Endothelial cell (in vitro differentiated cells): ENCODE results near the gene IMPDH1. TPM values are rescaled to one million over a fixed set of nuclear protein-coding genes. Genes with fewer than 3 reads are reported as not detected.

Experiments used
- DNase-seq: peaks from one replicate; pipeline ENCODE4 v3.0.0; 2021; ENCODE audit warnings: low spot score
- H3K27ac Mint-ChIP-seq: one replicate; pipeline ENCODE4 v1.8.0; 2021; ENCODE audit warnings: mixed read lengths, inconsistent platforms; ENCODE audit not compliant: unreplicated experiment
- H3K27me3 Mint-ChIP-seq: one replicate; pipeline ENCODE4 v1.8.0; 2021; ENCODE audit warnings: mild to moderate bottlenecking, moderate library complexity, mixed read lengths, inconsistent platforms; ENCODE audit not compliant: unreplicated experiment
- H3K36me3 Mint-ChIP-seq: one replicate; pipeline ENCODE4 v1.8.0; 2021; ENCODE audit warnings: mild to moderate bottlenecking, low read depth, mixed read lengths, inconsistent platforms; ENCODE audit not compliant: unreplicated experiment
- H3K4me1 Mint-ChIP-seq: one replicate; pipeline ENCODE4 v1.8.0; 2021; ENCODE audit warnings: mild to moderate bottlenecking, mixed read lengths, inconsistent platforms; ENCODE audit not compliant: unreplicated experiment
- H3K4me3 Mint-ChIP-seq: one replicate; pipeline ENCODE4 v1.8.0; 2021; ENCODE audit warnings: mild to moderate bottlenecking, mixed read lengths, inconsistent platforms; ENCODE audit not compliant: unreplicated experiment
- H3K9me3 Mint-ChIP-seq: one replicate; pipeline ENCODE4 v1.8.0; 2021; ENCODE audit warnings: mixed read lengths, inconsistent platforms; ENCODE audit not compliant: unreplicated experiment
- CTCF ChIP-seq: fragments of 200-600 bp; sonication (generic); IDR thresholded peaks from one replicate; pipeline ENCODE4 v1.5.0; 2021; ENCODE audit warnings: antibody characterized with exemption; ENCODE audit not compliant: unreplicated experiment
- total RNA-seq: library from RNA; stranded (reverse); fragmentation: NEBNext Ultra II Directional; extraction: Animal tissue kit (Norgen Biotek cat#: 25700); gene quantifications from one replicate; pipeline ENCODE4 v1.2.1, GENCODE V29; 2021; ENCODE audit not compliant: unreplicated experiment

Gene IMPDH1
- total RNA-seq, 1 donor from 2014 or later, result 7.5 TPM

- H3K27me3 Mint-ChIP-seq, result peaks cover 18% of the 10 kb centered on the region
- peak; percentile 75 for TF ChIP-seq CTCF
- DNase-seq, result peak; percentile 63
- H3K9me3 Mint-ChIP-seq, result no peaks in the 10 kb centered on the region
- no peaks in the 10 kb centered on the region for H3K36me3 Mint-ChIP-seq
- no peak overlapping the region for H3K4me3 Mint-ChIP-seq
- H3K27ac Mint-ChIP-seq, result no peak overlapping the region
- H3K4me1 Mint-ChIP-seq, result no peaks in the 10 kb centered on the region
These were observed 28.5 kb downstream of the IMPDH1 start for GRCh38 chr7:128381161-128381821.

DNA sequence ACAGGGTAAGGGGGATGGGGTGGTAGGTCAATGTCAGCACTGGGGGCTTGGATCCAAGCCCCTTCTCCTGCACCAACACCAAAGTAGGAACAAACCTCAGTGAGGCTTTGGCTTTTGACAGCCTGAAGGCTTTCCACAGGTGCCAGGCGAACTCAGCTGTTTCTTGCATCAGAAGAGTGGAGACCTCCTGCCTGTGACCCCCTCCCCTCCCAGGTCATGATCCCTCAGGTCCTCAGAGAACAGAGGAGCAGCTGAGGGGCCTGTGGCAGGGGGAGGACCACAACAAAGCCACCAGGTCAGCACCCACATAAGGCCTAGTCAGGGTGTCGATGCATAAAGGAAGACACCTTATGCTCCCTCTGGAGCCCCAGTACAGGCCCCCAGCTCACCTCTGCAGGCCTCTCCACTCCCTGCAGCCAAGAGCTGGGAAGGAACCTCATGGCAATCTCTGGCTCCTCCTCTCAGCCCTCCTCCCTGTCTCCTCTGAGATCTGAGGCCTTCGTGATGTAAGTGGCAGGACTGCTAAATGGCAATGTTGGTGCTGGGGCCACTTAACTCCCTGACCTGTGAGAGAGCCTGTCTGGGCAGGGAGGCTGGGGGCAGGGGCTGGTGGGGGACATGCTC, 29.2 kb downstream of the IMPDH1 start:
- no peaks in the 10 kb centered on the region for H3K9me3 Mint-ChIP-seq
- no peak for TF ChIP-seq CTCF
- H3K4me1 Mint-ChIP-seq, result no peaks in the 10 kb centered on the region
- H3K27ac Mint-ChIP-seq, result no peak overlapping the region
- no peak for DNase-seq
- H3K36me3 Mint-ChIP-seq, result no peaks in the 10 kb centered on the region
- no peak overlapping the region for H3K4me3 Mint-ChIP-seq
- peaks cover 15% of the 10 kb centered on the region for H3K27me3 Mint-ChIP-seq

DNA sequence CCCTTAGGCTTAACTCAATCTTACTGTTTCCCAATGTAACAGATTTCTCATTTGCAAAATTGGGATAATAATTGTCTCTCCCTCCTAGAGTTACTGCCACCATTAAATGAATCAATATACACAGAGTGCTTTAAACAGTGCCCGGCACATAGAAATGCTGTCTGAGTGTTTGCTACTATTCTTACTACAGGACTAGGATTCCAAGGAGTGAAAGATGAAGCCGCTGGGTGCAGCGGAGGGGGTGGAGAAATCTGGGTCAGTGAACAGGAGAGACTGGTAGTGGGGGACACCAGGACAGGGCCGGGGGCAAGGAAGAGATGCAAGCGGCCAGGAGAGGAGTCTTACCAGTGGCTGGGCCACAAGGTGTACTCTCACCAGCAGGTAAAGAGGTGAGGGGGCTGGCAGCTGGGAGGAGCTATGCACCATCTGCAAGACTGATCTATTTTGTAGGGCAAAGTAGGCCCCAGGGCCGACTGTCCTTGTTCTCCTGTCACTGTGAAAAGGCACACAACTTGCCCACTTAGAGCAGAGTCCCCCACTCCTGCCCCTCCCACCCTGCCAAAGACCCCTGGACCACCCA, 29.8 kb downstream of the IMPDH1 start:
- Mint-ChIP-seq H3K9me3 (no peaks in the 10 kb centered on the region), H3K27ac (no peak overlapping the region), H3K4me3 (no peak overlapping the region), H3K27me3 (peaks cover 10% of the 10 kb centered on the region), H3K36me3 (no peaks in the 10 kb centered on the region), H3K4me1 (no peaks in the 10 kb centered on the region)
- no peak for TF ChIP-seq CTCF
- no peak for DNase-seq

- Mint-ChIP-seq H3K9me3 (no peaks in the 10 kb centered on the region), H3K4me1 (no peaks in the 10 kb centered on the region), H3K36me3 (no peaks in the 10 kb centered on the region), H3K27me3 (peaks cover 9% of the 10 kb centered on the region), H3K4me3 (no peak overlapping the region), H3K27ac (no peak overlapping the region)
- TF ChIP-seq CTCF, result no peak
- no peak for DNase-seq
These were observed 31.1 kb downstream of the IMPDH1 start for GRCh38 chr7:128378637-128379036.

DNA sequence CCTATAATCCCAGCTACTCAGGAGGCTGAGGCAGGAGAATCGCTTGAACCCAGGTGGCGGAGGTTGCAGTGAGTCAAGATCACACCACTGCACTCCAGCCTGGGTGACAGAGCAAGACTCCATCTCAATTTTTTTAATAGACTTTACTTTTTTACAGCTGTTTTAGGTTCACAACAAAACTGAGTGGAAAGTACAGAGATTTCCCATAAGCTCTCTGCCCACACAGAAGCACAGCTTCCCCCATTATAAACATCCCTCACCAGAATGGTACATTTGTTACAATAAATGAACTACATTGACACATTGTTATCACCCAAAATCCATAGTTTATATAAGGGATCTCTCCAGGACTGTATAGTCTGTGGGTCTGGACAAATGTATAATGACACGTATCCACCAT, 33.7 kb downstream of the IMPDH1 start:
- no peaks in the 10 kb centered on the region for H3K36me3 Mint-ChIP-seq

More for the DNA sequence above, 33.7 kb downstream of the IMPDH1 start:
- Mint-ChIP-seq H3K27me3 (peaks cover 2% of the 10 kb centered on the region), H3K4me1 (no peaks in the 10 kb centered on the region), H3K9me3 (no peaks in the 10 kb centered on the region), H3K4me3 (no peak overlapping the region), H3K27ac (no peak overlapping the region)
- TF ChIP-seq CTCF, result no peak
- no peak for DNase-seq
